Liver (tissue), 9 donors: ENCODE data around the gene POC1A. TPM values are rescaled to one million over a fixed set of nuclear protein-coding genes. Genes with fewer than 3 reads are reported as not detected.

ENCODE experiments used
- DNase-seq: peaks from one replicate; pipeline ENCODE4 v3.0.0-alpha.2; 2017; ENCODE audit warnings: low spot score
- H3K27ac ChIP-seq, 2 donors: one replicate each; pipeline ENCODE4 v1.7.0; 2013; ENCODE audit warnings: inconsistent platforms in 2 of 2, low read length in 2 of 2, control low read depth in 1 of 2, low read depth in 1 of 2, mild to moderate bottlenecking in 1 of 2
- H3K27me3 ChIP-seq, 4 donors: one replicate each; pipeline versions ENCODE4 v1.6.1 to v1.7.0; 2013; ENCODE audit warnings: low read length in 3 of 4, inconsistent platforms in 1 of 4, mild to moderate bottlenecking in 1 of 4, moderate library complexity in 1 of 4; ENCODE audit not compliant: control insufficient read depth in 4 of 4, insufficient read depth in 4 of 4
- H3K36me3 ChIP-seq, 4 donors: one replicate each; pipeline versions ENCODE4 v1.6.1 to v1.7.0; 2013; ENCODE audit warnings: low read length in 3 of 4, mild to moderate bottlenecking in 3 of 4, low read depth in 1 of 4, moderate library complexity in 1 of 4; ENCODE audit not compliant: control insufficient read depth in 4 of 4, insufficient read depth in 3 of 4
- H3K4me1 ChIP-seq, 4 donors: one replicate each; pipeline versions ENCODE4 v1.6.1 to v1.7.0; 2013; ENCODE audit warnings: low read length in 3 of 4, mild to moderate bottlenecking in 3 of 4, moderate library complexity in 1 of 4; ENCODE audit not compliant: control insufficient read depth in 4 of 4, insufficient read depth in 4 of 4
- H3K4me3 ChIP-seq, 3 donors: one replicate each; pipeline versions ENCODE4 v1.6.1 to v1.7.0; 2013; ENCODE audit warnings: low read length in 3 of 3, control low read depth in 1 of 3, low read depth in 1 of 3, mild to moderate bottlenecking in 1 of 3
- H3K9ac ChIP-seq, 2 donors: one replicate each; pipeline ENCODE4 v1.7.0; 2013; ENCODE audit warnings: low read length in 2 of 2, mild to moderate bottlenecking in 2 of 2, moderate library complexity in 2 of 2, control low read depth in 1 of 2, low read depth in 1 of 2
- H3K9me3 ChIP-seq, 4 donors: one replicate each; pipeline versions ENCODE4 v1.6.1 to v1.7.0; 2013; ENCODE audit warnings: low read length in 3 of 4; ENCODE audit not compliant: control insufficient read depth in 4 of 4
- EGR1 ChIP-seq, 2 donors: IDR thresholded peaks; 2 replicates each; pipeline ENCODE4 v1.6.1; 2016 to 2018; ENCODE audit warnings: antibody characterized with exemption in 2 of 2, low read depth in 2 of 2
- FOXA1 ChIP-seq: IDR thresholded peaks from 2 replicates; pipeline ENCODE4 v1.6.1; 2016; ENCODE audit warnings: antibody characterized with exemption
- FOXA2 ChIP-seq: IDR thresholded peaks from 2 replicates; pipeline ENCODE4 v1.6.1; 2016; ENCODE audit warnings: antibody characterized with exemption
- GABPA ChIP-seq, 2 donors: IDR thresholded peaks in 1 of 2; conservative IDR thresholded peaks in 1 of 2; 2 replicates each; pipeline ENCODE4 v1.6.1; 2016; ENCODE audit warnings: antibody characterized with exemption in 2 of 2, mild to moderate bottlenecking in 1 of 2, moderate library complexity in 1 of 2
- HNF4A ChIP-seq, 2 donors: conservative IDR thresholded peaks; 2 replicates each; pipeline ENCODE4 v1.6.1; 2016; ENCODE audit warnings: antibody characterized with exemption in 2 of 2, mild to moderate bottlenecking in 2 of 2
- HNF4G ChIP-seq: IDR thresholded peaks from 2 replicates; pipeline ENCODE4 v1.6.1; 2016; ENCODE audit warnings: antibody characterized with exemption
- JUND ChIP-seq, 2 donors: IDR thresholded peaks; 2 replicates each; pipeline ENCODE4 v1.6.1; 2016; ENCODE audit warnings: antibody characterized with exemption in 2 of 2
- NR2F2 ChIP-seq: IDR thresholded peaks from 2 replicates; pipeline ENCODE4 v1.6.1; 2016; ENCODE audit warnings: antibody characterized with exemption
- RAD21 ChIP-seq, 2 donors: IDR thresholded peaks; 2 replicates each; pipeline ENCODE4 v1.6.1; 2016; ENCODE audit warnings: antibody characterized with exemption in 2 of 2, mild to moderate bottlenecking in 2 of 2
- RXRA ChIP-seq, 2 donors: IDR thresholded peaks; 2 replicates each; pipeline ENCODE4 v1.6.1; 2017 to 2018; ENCODE audit warnings: antibody characterized with exemption in 2 of 2, mild to moderate bottlenecking in 1 of 2
- SP1 ChIP-seq: IDR thresholded peaks from 2 replicates; pipeline ENCODE4 v1.6.1; 2018; ENCODE audit warnings: antibody characterized with exemption, mild to moderate bottlenecking
- TAF1 ChIP-seq: conservative IDR thresholded peaks from 2 replicates; pipeline ENCODE4 v1.6.1; 2016; ENCODE audit warnings: antibody characterized with exemption, mild to moderate bottlenecking
- YY1 ChIP-seq: IDR thresholded peaks from 2 replicates; pipeline ENCODE4 v1.6.1; 2016; ENCODE audit warnings: antibody characterized with exemption, mild to moderate bottlenecking
- ZBTB33 ChIP-seq: IDR thresholded peaks from 2 replicates; pipeline ENCODE4 v1.6.1; 2016; ENCODE audit warnings: antibody characterized with exemption
- WGBS: extraction: QIAGEN DNeasy Blood & Tissue Kit; methylation state at CpG from one replicate; pipeline ENCODE4 v1.1.7; 2013; 5-methylcytosine and 5-hydroxymethylcytosine counted together
- polyA plus RNA-seq, 2 donors: library from polyadenylated mRNA; stranded (reverse) in 1 of 2; unstranded in 1 of 2; fragments of 200-250 nt in 1 of 2; fragments of >200 nt in 1 of 2; fragmentation: Nextera tagmentation in 1 of 2; extraction: Ambion mirVana in 1 of 2; gene quantifications; one replicate each; pipeline versions ENCODE4 v1.2.1 to v1.2.3, GENCODE V29; 2013 to 2015
- total RNA-seq, 2 donors: library from RNA; depleted of rRNA; stranded (reverse); fragments of >200 nt; gene quantifications; one replicate each; pipeline ENCODE4 v1.2.3, GENCODE V29; 2014
- TF ChIP-seq, protein P1 (sequence below): fragments of 150-350 bp; IDR thresholded peaks from 2 replicates; pipeline ENCODE4 v1.5.1; 2017; ENCODE audit warnings: improper control_type of control experiment, low read depth, low read length; ENCODE audit not compliant: missing input control
- TF ChIP-seq, protein P2 (sequence below): IDR thresholded peaks from 2 replicates; pipeline ENCODE4 v1.6.1; 2016; ENCODE audit warnings: antibody characterized with exemption
- TF ChIP-seq, protein P3 (sequence below): IDR thresholded peaks from 2 replicates; pipeline ENCODE4 v1.6.1; 2016; ENCODE audit warnings: antibody characterized with exemption, mild to moderate bottlenecking
- TF ChIP-seq, protein P4 (sequence below): IDR thresholded peaks from 2 replicates; pipeline ENCODE4 v1.6.1; 2016; ENCODE audit warnings: antibody characterized with exemption
- donor health status: healthy.
- donor health status: healthy.
- donor health status: healthy.
- donor health status: healthy.
- donor health status: healthy.

Gene POC1A
- total and polyA plus RNA-seq, 4 donors: 1.4 to 12.7 (median 4.8) TPM

GRCh38 chr3:52085681-52086282 is 68.4 kb downstream of the POC1A start:
- no peak for TF ChIP-seq HNF4A (conservative IDR thresholded peaks at IDR 0.05)
- TF ChIP-seq TAF1: no peak
- no peak for TF ChIP-seq ZBTB33
- TF ChIP-seq, protein P1, sequence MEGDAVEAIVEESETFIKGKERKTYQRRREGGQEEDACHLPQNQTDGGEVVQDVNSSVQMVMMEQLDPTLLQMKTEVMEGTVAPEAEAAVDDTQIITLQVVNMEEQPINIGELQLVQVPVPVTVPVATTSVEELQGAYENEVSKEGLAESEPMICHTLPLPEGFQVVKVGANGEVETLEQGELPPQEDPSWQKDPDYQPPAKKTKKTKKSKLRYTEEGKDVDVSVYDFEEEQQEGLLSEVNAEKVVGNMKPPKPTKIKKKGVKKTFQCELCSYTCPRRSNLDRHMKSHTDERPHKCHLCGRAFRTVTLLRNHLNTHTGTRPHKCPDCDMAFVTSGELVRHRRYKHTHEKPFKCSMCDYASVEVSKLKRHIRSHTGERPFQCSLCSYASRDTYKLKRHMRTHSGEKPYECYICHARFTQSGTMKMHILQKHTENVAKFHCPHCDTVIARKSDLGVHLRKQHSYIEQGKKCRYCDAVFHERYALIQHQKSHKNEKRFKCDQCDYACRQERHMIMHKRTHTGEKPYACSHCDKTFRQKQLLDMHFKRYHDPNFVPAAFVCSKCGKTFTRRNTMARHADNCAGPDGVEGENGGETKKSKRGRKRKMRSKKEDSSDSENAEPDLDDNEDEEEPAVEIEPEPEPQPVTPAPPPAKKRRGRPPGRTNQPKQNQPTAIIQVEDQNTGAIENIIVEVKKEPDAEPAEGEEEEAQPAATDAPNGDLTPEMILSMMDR: no peak
- no peak for TF ChIP-seq HNF4G
- TF ChIP-seq FOXA2: no peak
- TF ChIP-seq YY1: no peak
- TF ChIP-seq, protein P2, sequence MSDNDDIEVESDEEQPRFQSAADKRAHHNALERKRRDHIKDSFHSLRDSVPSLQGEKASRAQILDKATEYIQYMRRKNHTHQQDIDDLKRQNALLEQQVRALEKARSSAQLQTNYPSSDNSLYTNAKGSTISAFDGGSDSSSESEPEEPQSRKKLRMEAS: no peak
- no peak for TF ChIP-seq RXRA (IDR thresholded peaks at IDR 0.05)
- no peak for TF ChIP-seq EGR1 (IDR thresholded peaks at IDR 0.05; ENCODE audit: low read depth in 2 of 2)
- TF ChIP-seq GABPA (IDR thresholded peaks at IDR 0.05 in 1 of 2, conservative IDR thresholded peaks at IDR 0.05 in 1 of 2): no peak
- TF ChIP-seq SP1: no peak
- TF ChIP-seq NR2F2: no peak
- TF ChIP-seq FOXA1: no peak
- no peak for TF ChIP-seq JUND (IDR thresholded peaks at IDR 0.05)
- TF ChIP-seq, protein P3, sequence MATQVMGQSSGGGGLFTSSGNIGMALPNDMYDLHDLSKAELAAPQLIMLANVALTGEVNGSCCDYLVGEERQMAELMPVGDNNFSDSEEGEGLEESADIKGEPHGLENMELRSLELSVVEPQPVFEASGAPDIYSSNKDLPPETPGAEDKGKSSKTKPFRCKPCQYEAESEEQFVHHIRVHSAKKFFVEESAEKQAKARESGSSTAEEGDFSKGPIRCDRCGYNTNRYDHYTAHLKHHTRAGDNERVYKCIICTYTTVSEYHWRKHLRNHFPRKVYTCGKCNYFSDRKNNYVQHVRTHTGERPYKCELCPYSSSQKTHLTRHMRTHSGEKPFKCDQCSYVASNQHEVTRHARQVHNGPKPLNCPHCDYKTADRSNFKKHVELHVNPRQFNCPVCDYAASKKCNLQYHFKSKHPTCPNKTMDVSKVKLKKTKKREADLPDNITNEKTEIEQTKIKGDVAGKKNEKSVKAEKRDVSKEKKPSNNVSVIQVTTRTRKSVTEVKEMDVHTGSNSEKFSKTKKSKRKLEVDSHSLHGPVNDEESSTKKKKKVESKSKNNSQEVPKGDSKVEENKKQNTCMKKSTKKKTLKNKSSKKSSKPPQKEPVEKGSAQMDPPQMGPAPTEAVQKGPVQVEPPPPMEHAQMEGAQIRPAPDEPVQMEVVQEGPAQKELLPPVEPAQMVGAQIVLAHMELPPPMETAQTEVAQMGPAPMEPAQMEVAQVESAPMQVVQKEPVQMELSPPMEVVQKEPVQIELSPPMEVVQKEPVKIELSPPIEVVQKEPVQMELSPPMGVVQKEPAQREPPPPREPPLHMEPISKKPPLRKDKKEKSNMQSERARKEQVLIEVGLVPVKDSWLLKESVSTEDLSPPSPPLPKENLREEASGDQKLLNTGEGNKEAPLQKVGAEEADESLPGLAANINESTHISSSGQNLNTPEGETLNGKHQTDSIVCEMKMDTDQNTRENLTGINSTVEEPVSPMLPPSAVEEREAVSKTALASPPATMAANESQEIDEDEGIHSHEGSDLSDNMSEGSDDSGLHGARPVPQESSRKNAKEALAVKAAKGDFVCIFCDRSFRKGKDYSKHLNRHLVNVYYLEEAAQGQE: no peak
- TF ChIP-seq, protein P4, sequence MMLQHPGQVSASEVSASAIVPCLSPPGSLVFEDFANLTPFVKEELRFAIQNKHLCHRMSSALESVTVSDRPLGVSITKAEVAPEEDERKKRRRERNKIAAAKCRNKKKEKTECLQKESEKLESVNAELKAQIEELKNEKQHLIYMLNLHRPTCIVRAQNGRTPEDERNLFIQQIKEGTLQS: no peak
- no peak for TF ChIP-seq RAD21 (IDR thresholded peaks at IDR 0.05)
- no peaks in the 10 kb centered on the region for H3K27me3 ChIP-seq
- H3K36me3 ChIP-seq: no peaks in the 10 kb centered on the region
- H3K4me3 ChIP-seq: no peak overlapping the region
- WGBS: 92% methylated on average over 10 of the region's 10 CpGs
- no peaks in the 10 kb centered on the region for H3K9me3 ChIP-seq
- peaks cover 4 to 10% (median 7%) of the 10 kb centered on the region in 4 donors for H3K4me1 ChIP-seq
- no peak for DNase-seq
- no peak overlapping the region for H3K9ac ChIP-seq
- no peak overlapping the region for H3K27ac ChIP-seq
